ENCODE results near the gene SART3.

SART3 gene

DNA sequence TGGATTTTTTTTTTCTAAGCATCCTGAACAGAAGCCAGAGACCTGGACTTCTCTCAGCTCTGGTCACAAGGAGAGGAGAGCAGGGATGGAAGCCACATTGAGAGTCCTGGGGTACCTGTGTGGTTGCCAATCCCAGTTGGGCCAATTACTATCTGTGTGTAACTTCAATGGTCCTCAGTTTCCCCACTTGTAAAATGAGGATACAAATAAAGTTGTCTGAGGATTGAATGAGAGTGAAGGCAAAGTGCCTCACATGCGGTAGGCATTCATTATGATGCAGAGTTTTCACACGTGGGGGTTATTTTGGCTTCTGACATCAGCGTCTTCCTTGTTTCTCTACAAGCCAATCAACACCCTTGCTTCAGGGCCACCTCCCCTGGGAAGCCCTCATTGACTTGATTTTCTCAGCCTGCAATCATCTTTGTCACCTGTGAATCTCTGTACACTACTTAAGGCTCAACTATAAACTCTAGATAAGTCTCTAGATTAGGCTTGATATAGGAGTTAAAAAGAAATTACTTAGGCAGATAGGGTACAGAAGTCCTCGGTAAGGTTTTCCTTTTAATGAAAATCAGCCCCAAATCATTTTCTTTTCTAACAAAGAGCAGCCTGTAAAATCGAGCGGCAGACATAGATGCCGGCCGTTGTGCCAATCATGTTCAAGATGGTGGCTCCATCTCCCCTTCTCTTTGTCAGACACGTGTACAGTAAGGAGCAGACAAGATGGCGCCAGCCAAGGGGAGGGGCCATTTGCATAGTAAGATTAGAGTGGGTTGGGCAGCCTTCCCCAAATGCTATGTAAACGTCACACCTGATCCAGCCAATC lies 83.7 kb downstream of the SART3 start:
- DNase-seq = no peak
- Histone ChIP-seq H3K36me3 (ENCODE audit: control insufficient read depth, insufficient read depth, low read length) (no peaks in the 10 kb centered on the region), H3K9me3 (ENCODE audit: control insufficient read depth, low read length) (no peaks in the 10 kb centered on the region), H3K4me3 (ENCODE audit: insufficient read depth, low read depth, low read length, poor library complexity, severe bottlenecking) (no peak overlapping the region), H3K4me1 (ENCODE audit: control insufficient read depth, insufficient read depth, low read length, poor library complexity, severe bottlenecking) (no peaks in the 10 kb centered on the region), H3K27ac (ENCODE audit: insufficient read depth, low read length, poor library complexity, severe bottlenecking) (no peak overlapping the region), H3K27me3 (replicated peaks; ENCODE audit: control insufficient read depth, insufficient read depth, low read length, poor library complexity, severe bottlenecking) (no peaks in the 10 kb centered on the region)

- Histone ChIP-seq H3K9me3 (ENCODE audit: control insufficient read depth, low read length) (no peaks in the 10 kb centered on the region), H3K27ac (ENCODE audit: insufficient read depth, low read length, poor library complexity, severe bottlenecking) (no peak overlapping the region), H3K4me1 (ENCODE audit: control insufficient read depth, insufficient read depth, low read length, poor library complexity, severe bottlenecking) (no peaks in the 10 kb centered on the region), H3K36me3 (ENCODE audit: control insufficient read depth, insufficient read depth, low read length) (no peaks in the 10 kb centered on the region), H3K4me3 (ENCODE audit: insufficient read depth, low read depth, low read length, poor library complexity, severe bottlenecking) (no peak overlapping the region), H3K27me3 (replicated peaks; ENCODE audit: control insufficient read depth, insufficient read depth, low read length, poor library complexity, severe bottlenecking) (no peaks in the 10 kb centered on the region)
- no peak for DNase-seq
These were observed 85.6 kb downstream of the SART3 start for GRCh38 chr12:108475396-108475795.

DNA sequence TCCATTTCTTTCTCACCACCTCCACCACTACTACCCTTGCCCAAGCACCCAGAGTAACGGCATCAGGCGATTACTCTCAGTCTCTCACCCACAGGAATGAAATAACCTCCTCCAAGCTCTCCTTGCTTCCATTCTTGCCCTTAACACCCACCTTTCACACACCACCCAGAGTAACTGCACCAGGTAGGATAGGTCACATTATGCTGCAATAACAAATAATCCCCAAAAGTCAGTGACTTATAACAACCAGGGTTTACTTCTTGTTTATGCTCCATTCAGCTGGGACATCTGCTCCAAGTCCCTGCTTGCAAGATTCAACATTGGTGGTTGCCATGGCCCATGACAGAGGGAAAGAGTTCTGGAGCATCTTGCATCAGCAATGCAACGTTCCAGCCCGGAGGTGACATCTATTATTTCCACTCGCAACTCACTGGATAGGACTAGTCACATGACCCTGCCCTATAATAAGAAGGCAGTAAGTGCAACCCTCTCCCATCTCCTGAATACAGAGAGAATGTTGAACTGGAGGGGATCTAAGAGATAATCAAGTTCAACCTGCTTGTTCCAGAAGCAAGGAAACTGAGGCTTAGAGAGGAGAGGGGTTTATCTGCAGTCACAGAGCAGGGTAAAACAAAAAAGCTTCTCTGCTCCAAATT lies 87.4 kb downstream of the SART3 start:
- no peak overlapping the region for H3K4me3 ChIP-seq (ENCODE audit: insufficient read depth, low read depth, low read length, poor library complexity, severe bottlenecking)
- H3K27ac ChIP-seq (ENCODE audit: insufficient read depth, low read length, poor library complexity, severe bottlenecking) = no peak overlapping the region
- DNase-seq = no peak
- no peaks in the 10 kb centered on the region for H3K27me3 ChIP-seq (replicated peaks; ENCODE audit: control insufficient read depth, insufficient read depth, low read length, poor library complexity, severe bottlenecking)
- no peaks in the 10 kb centered on the region for H3K36me3 ChIP-seq (ENCODE audit: control insufficient read depth, insufficient read depth, low read length)
- H3K4me1 ChIP-seq (ENCODE audit: control insufficient read depth, insufficient read depth, low read length, poor library complexity, severe bottlenecking) = no peaks in the 10 kb centered on the region
- no peaks in the 10 kb centered on the region for H3K9me3 ChIP-seq (ENCODE audit: control insufficient read depth, low read length)
